HG02588 (cell line): ENCODE data around the gene KCND3.

ENCODE experiments used
- ATAC-seq: cut with Tn5 transposase; IDR thresholded peaks from one replicate; pipeline ENCODE4 v1.9.1; 2021; ENCODE audit warnings: mild to moderate bottlenecking, moderate library complexity; ENCODE audit not compliant: unreplicated experiment

The KCND3 gene

GRCh38 chr1:111733183-111733991 is 256.1 kb downstream of the KCND3 start:
- ATAC-seq: no peak

- no peak for ATAC-seq
Observed at GRCh38 chr1:111732718-111733117, 256.8 kb downstream of the KCND3 start.

- no peak for ATAC-seq
Observed at GRCh38 chr1:111731956-111732355, 257.5 kb downstream of the KCND3 start.

GRCh38 chr1:111730706-111731105 is 258.8 kb downstream of the KCND3 start:
- ATAC-seq: no peak

GRCh38 chr1:111729946-111730681 is 259.4 kb downstream of the KCND3 start:
- no peak for ATAC-seq

- no peak for ATAC-seq
Observed at GRCh38 chr1:111729271-111729921, 260.1 kb downstream of the KCND3 start.

GRCh38 chr1:111727056-111727455 is 262.4 kb downstream of the KCND3 start:
- ATAC-seq: no peak

GRCh38 chr1:111725192-111725591 is 264.3 kb downstream of the KCND3 start:
- no peak for ATAC-seq

- no peak for ATAC-seq
Observed at GRCh38 chr1:111723871-111724270, 265.6 kb downstream of the KCND3 start.

- ATAC-seq: no peak
Observed at GRCh38 chr1:111723091-111723806, 266.2 kb downstream of the KCND3 start.

GRCh38 chr1:111720977-111721786 is 268.3 kb downstream of the KCND3 start:
- no peak for ATAC-seq
